Adipose tissue (tissue), 3 donors: ENCODE measurements around the gene TRIM47. TPM values are rescaled to one million over a fixed set of nuclear protein-coding genes. Genes with fewer than 3 reads are reported as not detected.

ENCODE experiments used
- H3K27ac ChIP-seq: one replicate; pipeline ENCODE4 v1.5.1; 2013; ENCODE audit warnings: low read depth, low read length
- WGBS, 3 donors: extraction: QIAGEN DNeasy Blood & Tissue Kit; methylation state at CpG; one replicate each; pipeline ENCODE4 v1.1.7; 2013; 5-methylcytosine and 5-hydroxymethylcytosine counted together
- polyA plus RNA-seq, 3 donors: library from polyadenylated mRNA; stranded (reverse); fragments of 200-250 nt; gene quantifications; one replicate each; pipeline ENCODE4 v1.2.3, GENCODE V29; 2013
- donor health status: healthy with polysubstance abuse.
- donor health status: Bipolar disorder and iron deficiency.
- donor health status: healthy.

Gene TRIM47
- 10 to 100 TPM; 12.7 to 32.6 (median 28.6) TPM for polyA plus RNA-seq

- 0 to 1% (median 1%) methylated on average over 42 to 87 of the region's 87 CpGs for WGBS, 3 donors
- peak within 1 kb of the TSS; percentile 87 for H3K27ac ChIP-seq
These were observed at the start of gene TRIM47 for GRCh38 chr17:75878174-75878998. TSS of gene TRIM47 (minus strand) at chr17:75878581. CDS start at chr17:75878548, 33 bp downstream.

GRCh38 chr17:75927286-75927922, 49.0 kb upstream of the TRIM47 start:
- WGBS, 3 donors: 60 to 69% (median 62%) methylated on average over 6 of the region's 6 CpGs

GRCh38 chr17:75926456-75926855, 48.1 kb upstream of the TRIM47 start:
- WGBS, 3 donors: 88 to 94% (median 91%) methylated on average over 4 of the region's 4 CpGs

More at GRCh38 chr17:75927286-75927922, 49.0 kb upstream of the TRIM47 start:
- H3K27ac ChIP-seq: no peak overlapping the region

GRCh38 chr17:75925912-75926311, 47.5 kb upstream of the TRIM47 start:
- 92 to 98% (median 97%) methylated on average over 14 to 15 of the region's 15 CpGs for WGBS, 3 donors
- H3K27ac ChIP-seq: no peak overlapping the region

More at GRCh38 chr17:75926456-75926855, 48.1 kb upstream of the TRIM47 start:
- H3K27ac ChIP-seq: no peak overlapping the region

GRCh38 chr17:75925103-75925502, 46.7 kb upstream of the TRIM47 start:
- H3K27ac ChIP-seq: no peak overlapping the region
- WGBS, 3 donors: 95 to 97% (median 95%) methylated on average over 9 to 11 of the region's 11 CpGs

GRCh38 chr17:75922963-75923874, 44.8 kb upstream of the TRIM47 start:
- 78 to 86% (median 84%) methylated on average over 19 of the region's 19 CpGs for WGBS, 3 donors
- no peak overlapping the region for H3K27ac ChIP-seq

- H3K27ac ChIP-seq: no peak overlapping the region
- WGBS, 3 donors: 85 to 95% (median 88%) methylated on average over 18 of the region's 18 CpGs
These were observed 44.0 kb upstream of the TRIM47 start for GRCh38 chr17:75922173-75922961.

- no peak overlapping the region for H3K27ac ChIP-seq
- WGBS, 3 donors: 95 to 98% (median 95%) methylated on average over 15 of the region's 15 CpGs
These were observed 43.2 kb upstream of the TRIM47 start for GRCh38 chr17:75921596-75921995.

- 76 to 83% (median 79%) methylated on average over 11 of the region's 11 CpGs for WGBS, 3 donors
- H3K27ac ChIP-seq: no peak overlapping the region
These were observed 41.7 kb upstream of the TRIM47 start for GRCh38 chr17:75920045-75920560.

GRCh38 chr17:75919611-75920010, 41.2 kb upstream of the TRIM47 start:
- no peak overlapping the region for H3K27ac ChIP-seq
- 92 to 94% (median 93%) methylated on average over 22 of the region's 22 CpGs for WGBS, 3 donors

- H3K27ac ChIP-seq: no peak overlapping the region
- 92 to 96% (median 94%) methylated on average over 30 to 31 of the region's 31 CpGs for WGBS, 3 donors
These were observed 39.6 kb upstream of the TRIM47 start for GRCh38 chr17:75917917-75918445.

GRCh38 chr17:75917141-75917916, 38.9 kb upstream of the TRIM47 start:
- H3K27ac ChIP-seq: no peak overlapping the region
- WGBS, 3 donors: 81 to 88% (median 83%) methylated on average over 18 to 23 of the region's 23 CpGs

- H3K27ac ChIP-seq: no peak overlapping the region
- 86 to 91% (median 87%) methylated on average over 8 of the region's 8 CpGs for WGBS, 3 donors
These were observed 36.9 kb upstream of the TRIM47 start for GRCh38 chr17:75915268-75915667.

- H3K27ac ChIP-seq: no peak overlapping the region
- WGBS, 3 donors: 95 to 96% (median 96%) methylated on average over 28 to 34 of the region's 34 CpGs
These were observed 36.4 kb upstream of the TRIM47 start for GRCh38 chr17:75914643-75915267.

- WGBS, 3 donors: 92 to 95% (median 93%) methylated on average over 30 to 32 of the region's 32 CpGs
- H3K27ac ChIP-seq: no peak overlapping the region
These were observed 35.3 kb upstream of the TRIM47 start for GRCh38 chr17:75913537-75914210.

- H3K27ac ChIP-seq: no peak overlapping the region
- WGBS, 3 donors: 78% methylated on average over 6 of the region's 6 CpGs
These were observed 32.3 kb upstream of the TRIM47 start for GRCh38 chr17:75910699-75911098.
